DMS 273 treated with DMSO at 0.1 percent for 48 hours (cell line): Measurements from ENCODE around the gene LIN37.

Source experiments
- DNase-seq: peaks from one replicate; lab custom pipeline; 2025; lab: John Stamatoyannopoulos, UW

The LIN37 gene

DNA sequence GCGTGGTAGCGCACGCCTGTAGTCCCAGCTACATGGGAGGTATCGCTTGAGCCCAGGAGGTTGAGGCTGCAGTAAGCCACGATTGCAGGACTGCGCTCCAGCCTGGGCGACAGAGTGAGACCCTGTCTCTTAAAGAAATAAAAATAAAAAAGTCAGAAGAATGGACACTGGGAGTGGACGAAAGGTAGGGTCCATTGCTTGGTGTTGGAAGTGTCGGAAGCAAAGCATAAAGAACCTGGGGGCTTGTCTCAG is 26.6 kb downstream of the LIN37 start:
- no peak for DNase-seq

DNA sequence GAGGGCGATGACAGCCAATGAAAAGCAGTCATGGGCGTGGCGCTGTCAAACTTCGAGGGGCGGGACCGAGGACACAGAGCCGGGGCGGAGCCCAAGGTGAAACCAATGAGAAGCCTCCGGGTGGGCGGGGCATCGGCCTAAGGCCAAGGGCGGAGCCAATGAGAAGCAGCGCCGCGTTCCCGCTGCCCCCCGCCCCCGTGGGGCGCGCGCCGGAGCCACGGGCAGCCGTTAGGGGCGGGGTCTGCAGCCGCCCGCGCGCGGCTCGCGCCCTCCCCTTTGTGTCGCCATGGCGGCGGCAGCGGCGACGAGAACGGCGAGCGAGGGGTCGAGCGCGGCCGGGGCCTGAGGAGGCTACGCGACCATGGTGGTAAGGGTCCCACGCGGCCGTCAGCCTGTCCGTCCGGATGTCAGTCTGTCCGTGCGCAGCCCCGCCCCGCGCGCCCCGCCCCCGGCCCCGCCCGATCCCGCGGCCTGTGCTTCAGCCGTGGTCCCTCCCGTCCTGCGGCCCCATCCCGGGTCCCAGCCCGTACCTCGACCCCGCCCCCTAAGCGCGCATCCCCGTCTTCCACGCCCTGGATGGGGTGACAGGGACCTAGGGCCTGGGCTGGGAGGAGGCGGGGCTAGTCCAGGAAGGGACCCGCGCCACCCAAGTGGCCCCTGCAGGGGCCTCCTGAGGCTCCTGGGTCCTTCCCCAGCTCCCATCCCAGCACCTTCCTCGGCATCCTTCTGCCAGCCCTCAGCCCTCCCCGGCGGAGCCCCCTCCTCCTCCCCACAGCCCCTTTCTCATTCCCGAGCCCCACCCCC is 27.1 kb downstream of the LIN37 start, which contains the start of gene ARHGAP33:
TSS of gene ARHGAP33 (plus strand) at position 267 of the 804 bp plus-strand sequence. CDS start at position 362, 95 bp downstream.
- peak; percentile 92 for DNase-seq

DNA sequence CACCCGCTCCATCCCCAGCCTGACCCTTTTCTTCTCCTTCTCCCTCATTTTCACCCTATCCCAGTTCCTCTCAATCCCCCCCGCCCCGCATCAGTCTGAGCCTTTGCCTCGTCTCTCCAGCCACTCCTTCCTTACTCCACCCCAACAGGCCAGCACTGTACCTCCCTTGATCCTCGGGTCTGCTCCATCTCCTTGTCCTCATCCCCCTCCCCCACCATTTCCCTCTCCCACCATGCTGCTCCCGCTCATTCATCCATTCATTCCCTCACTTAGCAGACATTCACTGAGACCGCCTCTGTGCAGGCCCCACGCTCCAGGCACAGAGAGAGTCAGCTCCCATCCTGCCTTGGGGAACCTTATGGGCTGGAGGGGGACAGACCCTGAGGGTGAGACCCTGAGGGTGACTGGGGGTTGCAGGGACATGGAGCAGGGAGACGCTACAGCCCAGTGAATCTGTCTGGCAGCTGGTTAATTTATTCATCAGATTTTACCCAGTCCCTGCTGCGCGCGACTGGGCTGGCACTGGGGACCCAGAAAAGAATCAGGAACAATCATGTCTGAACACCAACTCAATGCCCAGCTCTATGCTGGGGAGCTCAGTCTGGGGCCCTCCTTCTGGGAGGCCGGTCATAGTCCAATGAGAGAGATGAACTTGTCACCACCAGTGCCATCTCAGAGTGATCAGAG is 27.9 kb downstream of the LIN37 start:
- DNase-seq, result no peak

DNA sequence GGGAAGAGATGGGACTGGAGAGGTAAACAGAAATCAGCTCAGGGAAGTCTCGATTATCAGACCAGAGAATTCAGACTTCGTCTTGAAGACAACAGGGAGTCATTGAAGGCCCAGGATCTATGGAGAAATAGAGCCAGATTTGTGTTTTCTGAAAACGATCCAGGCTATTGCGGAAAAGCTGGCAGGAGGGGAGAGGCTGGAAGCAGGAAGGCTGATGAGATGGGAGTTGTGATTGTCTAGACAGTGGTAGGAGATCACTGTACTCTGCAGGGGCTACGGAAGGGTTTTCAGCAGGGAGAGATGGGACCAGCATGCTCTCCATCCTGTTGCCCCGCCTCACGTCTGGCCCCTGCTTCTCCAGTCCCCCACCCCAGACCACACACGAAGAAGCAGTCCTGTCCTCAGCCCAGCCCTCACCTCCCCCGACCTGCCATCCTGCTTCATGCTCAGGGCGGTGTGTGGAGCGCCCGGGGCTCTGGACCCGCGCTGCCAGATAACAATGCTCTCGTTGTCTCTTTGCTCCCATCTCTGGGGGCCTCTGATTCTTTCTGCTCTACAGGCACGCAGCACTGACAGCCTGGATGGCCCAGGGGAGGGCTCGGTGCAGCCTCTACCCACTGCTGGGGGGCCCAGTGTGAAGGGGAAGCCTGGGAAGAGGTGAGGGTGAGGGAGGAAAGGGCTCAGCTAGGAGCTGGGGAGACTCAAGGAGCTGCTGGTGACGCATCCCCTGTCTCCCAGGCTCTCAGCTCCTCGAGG is 28.9 kb downstream of the LIN37 start:
- no peak for DNase-seq

DNA sequence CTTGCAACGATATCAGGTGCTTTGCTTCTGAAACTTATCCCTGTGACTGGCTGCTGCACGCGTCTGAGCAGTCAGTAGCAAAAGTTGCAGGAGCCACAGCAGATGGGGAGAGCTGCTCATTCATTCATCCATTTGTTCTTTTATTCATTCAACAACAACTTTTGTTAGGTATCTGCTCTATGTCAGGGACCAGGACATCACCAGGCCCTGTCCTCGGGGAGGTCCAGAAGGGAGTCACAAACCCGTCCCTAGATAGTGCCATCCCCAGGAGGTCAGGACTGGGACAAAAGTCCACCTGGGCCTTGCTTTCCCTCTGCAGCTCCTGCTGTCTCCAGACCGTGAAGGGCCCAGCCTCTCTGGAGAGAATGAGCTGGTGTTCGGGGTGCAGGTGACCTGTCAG is 29.6 kb downstream of the LIN37 start:
- DNase-seq, result no peak

DNA sequence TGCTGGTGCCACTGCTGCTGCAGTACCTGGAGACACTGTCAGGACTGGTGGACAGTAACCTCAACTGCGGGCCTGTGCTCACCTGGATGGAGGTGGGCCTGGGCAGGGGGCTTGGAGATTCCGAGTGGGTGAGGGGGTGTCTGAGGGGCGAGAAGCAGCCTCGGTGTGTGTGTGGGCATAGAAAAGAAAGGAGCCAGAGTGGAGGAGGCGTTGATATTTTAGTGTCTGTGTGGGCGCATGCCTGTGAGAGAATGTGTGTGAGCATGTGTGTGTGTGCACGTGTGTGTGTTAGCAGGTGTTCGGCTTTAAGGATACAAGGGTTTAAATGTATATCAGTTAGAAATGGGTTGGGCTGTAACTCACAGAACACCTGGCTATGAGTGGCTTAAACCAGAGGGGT is 30.7 kb downstream of the LIN37 start:
- DNase-seq, result no peak

DNA sequence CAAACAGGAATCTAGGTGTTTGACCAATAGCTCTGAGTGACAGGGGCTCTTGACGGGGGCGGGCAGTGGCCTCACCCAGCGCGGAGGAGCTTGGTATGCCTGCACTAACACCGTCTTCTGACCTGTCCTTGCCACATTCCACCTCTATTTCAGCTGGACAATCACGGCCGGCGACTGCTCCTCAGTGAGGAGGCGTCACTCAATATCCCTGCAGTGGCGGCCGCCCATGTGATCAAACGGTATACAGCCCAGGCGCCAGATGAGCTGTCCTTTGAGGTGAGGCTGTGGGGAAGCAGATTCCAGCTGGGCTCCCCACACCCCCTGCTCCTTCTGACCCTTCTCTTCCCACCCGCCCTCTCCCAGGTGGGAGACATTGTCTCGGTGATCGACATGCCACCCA is 31.7 kb downstream of the LIN37 start:
- no peak for DNase-seq

DNA sequence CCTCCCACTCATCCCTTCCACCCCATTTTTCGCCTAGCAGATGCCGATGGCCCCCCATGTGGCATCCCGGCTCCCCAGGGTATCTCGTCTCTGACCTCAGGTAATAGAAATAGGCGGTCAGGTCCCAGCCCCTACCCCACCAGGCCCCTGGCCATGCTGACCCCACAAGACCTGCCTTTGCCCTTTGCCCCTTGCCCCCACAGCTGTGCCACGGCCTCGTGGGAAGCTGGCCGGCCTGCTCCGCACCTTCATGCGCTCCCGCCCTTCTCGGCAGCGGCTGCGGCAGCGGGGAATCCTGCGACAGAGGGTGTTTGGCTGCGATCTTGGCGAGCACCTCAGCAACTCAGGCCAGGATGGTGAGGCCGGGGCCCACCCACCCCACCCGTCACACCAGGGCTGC is 32.3 kb downstream of the LIN37 start:
- DNase-seq, result no peak

DNA sequence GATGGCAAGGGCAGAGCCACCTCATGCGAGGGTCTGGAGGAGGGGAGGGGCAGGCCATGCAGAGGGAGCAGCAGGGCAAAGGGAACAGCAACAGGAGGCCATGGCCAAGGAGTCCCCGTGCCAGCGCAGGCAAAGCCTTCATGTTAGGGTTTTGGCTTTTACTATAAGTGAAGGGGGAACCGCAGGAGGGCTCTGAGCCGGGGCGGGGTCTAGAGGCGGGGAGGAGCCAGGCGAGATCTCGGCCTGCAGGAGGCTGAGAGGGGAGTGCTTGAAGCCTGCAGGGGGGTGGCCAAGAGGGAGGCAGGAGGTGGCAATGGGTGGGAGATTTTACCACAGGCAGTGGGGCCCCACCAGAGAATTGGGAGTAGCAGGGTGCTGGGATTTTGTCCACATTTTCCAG is 33.3 kb downstream of the LIN37 start:
- no peak for DNase-seq

DNA sequence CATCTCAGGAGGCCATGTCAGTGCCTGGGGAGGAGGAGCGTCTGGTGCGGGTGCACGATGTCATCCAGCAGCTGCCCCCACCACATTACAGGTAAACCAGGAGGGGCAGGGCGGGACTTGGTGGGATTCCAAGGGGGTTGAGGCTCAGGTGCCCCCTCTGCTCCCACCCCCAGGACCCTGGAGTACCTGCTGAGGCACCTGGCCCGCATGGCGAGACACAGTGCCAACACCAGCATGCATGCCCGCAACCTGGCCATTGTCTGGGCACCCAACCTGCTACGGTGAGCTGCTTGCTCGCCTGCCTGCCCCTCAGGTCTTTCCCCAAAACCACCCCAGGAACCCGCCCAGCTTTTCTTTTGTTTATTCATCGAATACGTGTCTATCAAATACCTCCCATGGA is 34.2 kb downstream of the LIN37 start:
- no peak for DNase-seq

DNA sequence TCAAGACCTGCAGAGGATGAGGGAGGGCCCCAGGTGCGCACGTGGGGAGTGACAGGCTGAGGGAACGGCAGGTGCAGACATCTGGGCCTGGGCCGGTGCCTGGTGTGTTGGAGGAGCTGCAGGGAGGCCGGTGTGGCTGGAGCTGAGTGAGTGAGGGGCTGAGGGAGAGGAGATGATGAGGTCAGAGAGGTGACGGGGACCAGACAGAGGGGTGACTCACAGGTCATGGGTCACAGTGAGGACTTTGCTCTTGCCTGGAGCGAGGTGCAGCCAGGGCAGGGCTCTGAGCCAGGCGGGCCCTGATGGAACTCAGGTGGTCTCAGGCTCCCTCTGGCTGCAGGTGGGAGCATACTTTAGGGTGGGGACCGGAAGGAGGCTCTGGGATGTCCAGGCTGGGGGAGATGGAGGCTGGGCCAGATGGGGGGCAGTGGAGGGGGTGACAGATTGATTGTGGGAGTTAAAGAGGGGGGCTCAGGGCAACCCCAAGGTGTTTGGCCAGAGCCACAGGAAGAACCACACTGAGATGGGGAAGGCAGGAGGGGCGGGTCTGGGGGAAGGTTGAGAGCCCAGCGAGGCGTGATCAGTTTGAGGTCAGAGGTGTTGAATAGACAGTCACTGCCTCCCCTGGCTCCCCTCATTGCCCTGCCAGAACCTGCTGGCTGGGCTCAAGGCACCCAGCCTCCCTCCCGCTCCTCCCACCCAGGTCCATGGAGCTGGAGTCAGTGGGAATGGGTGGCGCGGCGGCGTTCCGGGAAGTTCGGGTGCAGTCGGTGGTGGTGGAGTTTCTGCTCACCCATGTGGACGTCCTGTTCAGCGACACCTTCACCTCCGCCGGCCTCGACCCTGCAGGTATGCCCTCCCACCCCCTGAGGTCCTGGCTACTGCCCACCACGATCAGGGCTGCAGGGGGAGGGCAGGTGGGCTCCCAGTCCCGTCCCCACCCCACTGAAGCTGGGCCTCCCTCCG is 35.4 kb downstream of the LIN37 start:
- no peak for DNase-seq

DNA sequence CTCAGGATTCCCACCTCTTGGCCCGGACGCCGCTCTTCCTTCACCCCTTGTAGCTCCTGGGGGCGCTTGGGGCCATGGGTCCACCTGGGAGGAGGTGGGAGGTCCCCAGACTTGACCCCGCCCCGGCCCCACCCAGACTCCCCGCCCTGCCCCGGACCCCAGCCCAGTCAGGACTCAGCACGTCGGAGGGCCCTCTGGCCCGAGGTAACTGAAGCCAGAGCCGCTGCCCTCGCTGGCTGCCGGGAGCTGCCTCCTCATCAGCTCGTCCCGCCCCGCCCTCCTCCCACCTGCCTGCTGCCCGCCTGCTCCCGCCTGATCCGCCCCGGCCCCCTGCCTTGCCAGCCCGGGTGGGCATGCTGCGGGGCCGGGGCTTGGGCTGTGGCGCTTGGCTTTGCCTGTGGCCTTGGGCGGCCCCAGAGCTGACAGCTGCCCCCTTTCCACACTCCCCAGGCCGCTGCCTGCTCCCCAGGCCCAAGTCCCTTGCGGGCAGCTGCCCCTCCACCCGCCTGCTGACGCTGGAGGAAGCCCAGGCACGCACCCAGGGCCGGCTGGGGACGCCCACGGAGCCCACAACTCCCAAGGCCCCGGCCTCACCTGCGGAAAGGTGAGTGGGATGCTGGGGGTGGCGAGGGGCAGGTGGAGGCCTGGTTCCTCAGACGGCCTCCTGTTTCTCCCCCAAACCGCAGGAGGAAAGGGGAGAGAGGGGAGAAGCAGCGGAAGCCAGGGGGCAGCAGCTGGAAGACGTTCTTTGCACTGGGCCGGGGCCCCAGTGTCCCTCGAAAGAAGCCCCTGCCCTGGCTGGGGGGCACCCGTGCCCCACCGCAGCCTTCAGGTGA is 36.3 kb downstream of the LIN37 start:
- no peak for DNase-seq

DNA sequence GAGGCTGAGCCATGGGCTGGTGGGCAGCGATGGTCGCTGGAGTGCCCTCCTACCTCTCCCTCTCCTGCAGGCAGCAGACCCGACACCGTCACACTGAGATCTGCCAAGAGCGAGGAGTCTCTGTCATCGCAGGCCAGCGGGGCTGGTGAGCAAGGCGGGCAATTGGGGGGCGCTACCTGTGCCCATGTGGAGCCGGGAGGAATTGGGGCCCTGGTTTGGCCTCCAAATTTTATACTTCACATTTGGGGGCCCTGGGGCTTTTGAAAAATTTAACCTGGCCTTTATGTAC is 36.9 kb downstream of the LIN37 start:
- no peak for DNase-seq

DNA sequence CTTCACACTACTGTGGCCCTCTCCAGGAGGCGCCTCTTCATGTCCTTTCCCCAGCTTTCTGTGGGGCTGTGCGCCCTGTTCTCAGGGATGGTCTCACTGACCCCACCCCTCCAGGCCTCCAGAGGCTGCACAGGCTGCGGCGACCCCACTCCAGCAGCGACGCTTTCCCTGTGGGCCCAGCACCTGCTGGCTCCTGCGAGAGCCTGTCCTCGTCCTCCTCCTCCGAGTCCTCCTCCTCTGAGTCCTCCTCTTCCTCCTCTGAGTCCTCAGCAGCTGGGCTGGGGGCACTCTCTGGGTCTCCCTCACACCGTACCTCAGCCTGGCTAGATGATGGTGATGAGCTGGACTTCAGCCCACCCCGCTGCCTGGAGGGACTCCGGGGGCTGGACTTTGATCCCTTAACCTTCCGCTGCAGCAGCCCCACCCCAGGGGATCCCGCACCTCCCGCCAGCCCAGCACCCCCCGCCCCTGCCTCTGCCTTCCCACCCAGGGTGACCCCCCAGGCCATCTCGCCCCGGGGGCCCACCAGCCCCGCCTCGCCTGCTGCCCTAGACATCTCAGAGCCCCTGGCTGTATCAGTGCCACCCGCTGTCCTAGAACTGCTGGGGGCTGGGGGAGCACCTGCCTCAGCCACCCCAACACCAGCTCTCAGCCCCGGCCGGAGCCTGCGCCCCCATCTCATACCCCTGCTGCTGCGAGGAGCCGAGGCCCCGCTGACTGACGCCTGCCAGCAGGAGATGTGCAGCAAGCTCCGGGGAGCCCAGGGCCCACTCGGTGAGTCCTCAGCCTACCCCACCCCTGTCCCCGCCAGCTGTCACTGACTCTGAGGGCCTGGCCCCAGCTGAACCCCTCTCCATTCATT is 38.2 kb downstream of the LIN37 start:
- DNase-seq, result no peak

DNA sequence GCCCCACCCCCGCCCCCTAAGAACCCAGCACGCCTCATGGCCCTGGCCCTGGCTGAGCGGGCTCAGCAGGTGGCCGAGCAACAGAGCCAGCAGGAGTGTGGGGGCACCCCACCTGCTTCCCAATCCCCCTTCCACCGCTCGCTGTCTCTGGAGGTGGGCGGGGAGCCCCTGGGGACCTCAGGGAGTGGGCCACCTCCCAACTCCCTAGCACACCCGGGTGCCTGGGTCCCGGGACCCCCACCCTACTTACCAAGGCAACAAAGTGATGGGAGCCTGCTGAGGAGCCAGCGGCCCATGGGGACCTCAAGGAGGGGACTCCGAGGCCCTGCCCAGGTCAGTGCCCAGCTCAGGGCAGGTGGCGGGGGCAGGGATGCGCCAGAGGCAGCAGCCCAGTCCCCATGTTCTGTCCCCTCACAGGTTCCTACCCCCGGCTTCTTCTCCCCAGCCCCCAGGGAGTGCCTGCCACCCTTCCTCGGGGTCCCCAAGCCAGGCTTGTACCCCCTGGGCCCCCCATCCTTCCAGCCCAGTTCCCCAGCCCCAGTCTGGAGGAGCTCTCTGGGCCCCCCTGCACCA is 38.9 kb downstream of the LIN37 start:
- DNase-seq, result no peak

DNA sequence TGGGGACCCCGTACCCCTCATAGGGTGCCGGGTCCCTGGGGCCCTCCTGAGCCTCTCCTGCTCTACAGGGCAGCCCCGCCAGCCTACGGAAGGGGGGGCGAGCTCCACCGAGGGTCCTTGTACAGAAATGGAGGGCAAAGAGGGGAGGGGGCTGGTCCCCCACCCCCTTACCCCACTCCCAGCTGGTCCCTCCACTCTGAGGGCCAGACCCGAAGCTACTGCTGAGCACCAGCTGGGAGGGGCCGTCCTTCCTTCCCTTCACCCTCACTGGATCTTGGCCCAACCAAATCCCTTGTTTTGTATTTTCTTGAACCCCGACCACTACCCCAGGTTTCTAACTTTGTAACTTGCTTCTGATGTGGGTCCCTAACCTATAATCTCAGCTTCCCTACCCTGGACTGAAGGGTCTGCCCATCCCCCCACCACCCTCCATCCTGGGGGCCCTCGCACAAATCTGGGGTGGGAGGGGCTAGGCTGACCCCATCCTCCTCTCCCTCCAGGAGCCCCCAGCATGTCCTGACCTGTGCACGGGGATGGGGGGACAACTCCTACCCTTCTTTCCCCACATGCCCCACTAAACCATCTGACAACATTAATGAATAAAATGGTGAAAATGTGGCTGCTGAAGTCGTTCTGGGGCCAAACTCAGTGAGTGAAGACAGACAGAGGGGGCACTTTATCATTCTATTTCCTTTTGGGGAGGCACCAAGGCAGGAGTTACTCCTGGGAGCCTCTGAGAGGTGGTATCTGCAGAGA is 40.0 kb downstream of the LIN37 start:
- no peak for DNase-seq

DNA sequence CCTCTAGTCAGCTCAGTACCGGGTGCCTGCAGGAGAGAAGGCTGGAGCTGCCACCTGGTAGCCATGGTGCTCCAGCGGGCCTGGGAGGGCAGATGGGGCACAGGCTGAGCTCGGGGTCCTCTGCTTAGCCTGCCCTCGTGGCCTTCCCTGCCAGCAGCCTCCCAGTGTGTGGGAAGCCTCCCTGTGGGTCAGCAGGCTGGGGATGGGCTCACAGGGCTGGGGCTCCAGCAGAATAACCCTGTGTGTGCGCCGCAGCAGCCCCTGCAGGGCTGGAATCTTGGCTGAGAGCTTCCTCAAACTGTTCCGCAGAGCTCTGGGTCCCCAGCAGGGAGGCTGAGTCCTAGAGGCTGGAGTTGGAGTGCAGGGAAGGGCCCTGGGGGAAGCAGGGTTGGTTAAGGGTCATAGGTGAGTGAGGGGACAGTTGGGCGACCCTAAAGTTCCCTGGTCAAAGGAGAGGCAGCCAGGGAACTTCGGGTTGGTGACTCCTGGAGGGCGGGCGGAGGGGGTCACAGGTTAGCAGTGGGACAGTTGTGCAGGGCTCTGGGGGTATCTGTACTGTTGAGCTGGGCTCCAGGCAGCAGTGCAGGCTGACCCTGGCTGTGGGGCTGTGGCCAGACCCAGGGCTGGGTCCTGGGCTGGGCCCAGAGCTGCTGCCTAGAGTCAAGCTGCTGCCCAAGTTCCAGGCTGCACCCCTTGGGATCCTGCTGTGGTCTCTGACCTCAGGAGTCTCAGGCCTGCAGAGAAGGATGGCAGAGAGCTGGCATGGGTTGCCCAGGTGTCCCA is 41.0 kb downstream of the LIN37 start:
- DNase-seq, result no peak
